Neuronal stem cell (in vitro differentiated cells): ENCODE data around the gene KIF26A.
A peak's percentile ranks its signal among the peaks of the same experiment; 100 is the strongest.

ENCODE experiments used
- DNase-seq: peaks from one replicate; pipeline ENCODE4 v3.0.0-alpha.2; 2013; ENCODE audit warnings: low spot score
- H2AFZ ChIP-seq: one replicate; pipeline ENCODE4 v1.6.1; 2013; ENCODE audit warnings: mild to moderate bottlenecking, low read length, inconsistent platforms
- H2AK5ac ChIP-seq: 2 replicates; pipeline ENCODE4 v1.6.1; 2013; ENCODE audit warnings: low read depth, mild to moderate bottlenecking, inconsistent platforms, low read length, moderate library complexity, mixed read lengths
- H2BK120ac ChIP-seq: 2 replicates; pipeline ENCODE4 v1.6.1; 2013; ENCODE audit warnings: low read depth, mild to moderate bottlenecking, inconsistent platforms, low read length, moderate library complexity, mixed read lengths
- H2BK12ac ChIP-seq: one replicate; pipeline ENCODE4 v1.6.1; 2013; ENCODE audit warnings: low read length, inconsistent platforms
- H2BK15ac ChIP-seq: 2 replicates; pipeline ENCODE4 v1.6.1; 2013; ENCODE audit warnings: mild to moderate bottlenecking, low read length, inconsistent platforms, mixed read lengths
- H2BK5ac ChIP-seq: one replicate; pipeline ENCODE4 v1.6.1; 2013; ENCODE audit warnings: inconsistent platforms, mild to moderate bottlenecking, low read length, moderate library complexity
- H3K14ac ChIP-seq: one replicate; pipeline ENCODE4 v1.6.1; 2013; ENCODE audit warnings: low read length, inconsistent platforms
- H3K18ac ChIP-seq: 2 replicates; pipeline ENCODE4 v1.6.1; 2013; ENCODE audit warnings: low read length, inconsistent platforms
- H3K23ac ChIP-seq: 2 replicates; pipeline ENCODE4 v1.6.1; 2013; ENCODE audit warnings: low read depth, mild to moderate bottlenecking, mixed read lengths, low read length, inconsistent platforms; ENCODE audit not compliant: poor library complexity
- H3K27ac ChIP-seq: replicated peaks from 3 replicates; pipeline ENCODE4 v1.5.1; 2013; ENCODE audit warnings: low read length, inconsistent platforms
- H3K27me3 ChIP-seq, 3 experiments: 2 replicates each; pipeline ENCODE4 v1.6.1; 2013; ENCODE audit warnings: low read length in 3 of 3, mild to moderate bottlenecking in 2 of 3, inconsistent platforms in 1 of 3, low read depth in 1 of 3, mixed read lengths in 1 of 3, moderate library complexity in 1 of 3; ENCODE audit not compliant: control insufficient read depth in 3 of 3, insufficient read depth in 3 of 3
- H3K36me3 ChIP-seq, 2 donors: replicated peaks in 1 of 2; 2 replicates each; pipeline ENCODE4 v1.6.1; 2013; ENCODE audit warnings: low read length in 2 of 2; ENCODE audit not compliant: control insufficient read depth in 2 of 2, insufficient read depth in 2 of 2
- H3K4ac ChIP-seq: 2 replicates; pipeline ENCODE4 v1.6.1; 2013; ENCODE audit warnings: inconsistent platforms, mild to moderate bottlenecking, low read length, moderate library complexity
- H3K4me1 ChIP-seq, 2 donors: 1 replicate in 1 of 2; 2 replicates in 1 of 2; pipeline ENCODE4 v1.6.1; 2013; ENCODE audit warnings: low read length in 2 of 2, low read depth in 1 of 2; ENCODE audit not compliant: control insufficient read depth in 2 of 2, insufficient read depth in 1 of 2
- H3K4me2 ChIP-seq: one replicate; pipeline ENCODE4 v1.6.1; 2013; ENCODE audit warnings: mild to moderate bottlenecking, low read length, inconsistent platforms; ENCODE audit not compliant: insufficient read depth, poor library complexity, severe bottlenecking
- H3K4me3 ChIP-seq, 2 donors: 2 replicates each; pipeline ENCODE4 v1.5.1; 2013; ENCODE audit warnings: low read length in 2 of 2, mild to moderate bottlenecking in 2 of 2, inconsistent platforms in 1 of 2, moderate library complexity in 1 of 2
- H3K79me1 ChIP-seq: one replicate; pipeline ENCODE4 v1.6.1; 2013; ENCODE audit warnings: low read depth, mild to moderate bottlenecking, inconsistent platforms, low read length, moderate library complexity
- H3K9ac ChIP-seq: one replicate; pipeline ENCODE4 v1.6.1; 2013; ENCODE audit warnings: mild to moderate bottlenecking, low read depth, low read length, inconsistent platforms; ENCODE audit not compliant: poor library complexity
- H3K9me3 ChIP-seq, 2 donors: replicated peaks in 1 of 2; 2 replicates each; pipeline versions ENCODE3 to v1.6.1; 2013; ENCODE audit warnings: low read length in 2 of 2, mild to moderate bottlenecking in 2 of 2, inconsistent platforms in 1 of 2, low read depth in 1 of 2, mixed read lengths in 1 of 2, moderate library complexity in 1 of 2; ENCODE audit not compliant: control insufficient read depth in 2 of 2, insufficient read depth in 1 of 2
- H4K8ac ChIP-seq: one replicate; pipeline ENCODE4 v1.6.1; 2013; ENCODE audit warnings: low read depth, mild to moderate bottlenecking, inconsistent platforms, low read length, moderate library complexity
- H4K91ac ChIP-seq: one replicate; pipeline ENCODE4 v1.6.1; 2013; ENCODE audit warnings: low read length, low read depth, mild to moderate bottlenecking, inconsistent platforms; ENCODE audit not compliant: poor library complexity
- WGBS, 2 donors: extraction: QIAGEN DNeasy Blood & Tissue Kit; methylation state at CpG; one replicate each; pipeline ENCODE4 v1.1.7; 2013; ENCODE audit warnings: missing lambda C conversion rate in 2 of 2, mixed read lengths in 1 of 2; ENCODE audit not compliant: insufficient read length in 2 of 2, insufficient replicate concordance in 1 of 2; ENCODE audit errors: extremely low coverage in 2 of 2; 5-methylcytosine and 5-hydroxymethylcytosine counted together

Gene KIF26A

GRCh38 chr14:104132981-104133380 is 5.4 kb upstream of the KIF26A start:
- WGBS, 2 donors = no CpG with 5 or more reads among the region's 7 CpGs

GRCh38 chr14:104133496-104133895 is 4.9 kb upstream of the KIF26A start:
- H3K9me3 ChIP-seq = peaks cover 3 to 4% of the 10 kb centered on the region in 2 donors
- H2BK120ac ChIP-seq = no peak overlapping the region
- peaks cover 2% of the 10 kb centered on the region for H3K79me1 ChIP-seq
- peak overlapping the region; percentile 9 for H3K23ac ChIP-seq
- DNase-seq = no peak
- H2AK5ac ChIP-seq = no peak overlapping the region
- H2BK15ac ChIP-seq = no peak overlapping the region
- no peak overlapping the region for H3K4me2 ChIP-seq
- H3K9ac ChIP-seq = no peak overlapping the region
- H3K36me3 ChIP-seq = no peaks in the 10 kb centered on the region
- no peak overlapping the region for H3K4me3 ChIP-seq
- no peak overlapping the region for H3K14ac ChIP-seq
- H2AFZ ChIP-seq = no peak overlapping the region
- WGBS, 2 donors = no CpG with 5 or more reads among the region's 9 CpGs
- H3K27ac ChIP-seq = no peak overlapping the region
- H2BK5ac ChIP-seq = no peak overlapping the region
- no peak overlapping the region for H4K8ac ChIP-seq
- H2BK12ac ChIP-seq = no peak overlapping the region
- H3K4me1 ChIP-seq = peaks cover 11 to 17% of the 10 kb centered on the region in 2 donors
- no peak overlapping the region for H4K91ac ChIP-seq
- no peak overlapping the region for H3K18ac ChIP-seq
- peaks cover 16 to 52% (median 22%) of the 10 kb centered on the region in 3 experiments for H3K27me3 ChIP-seq
- no peak overlapping the region for H3K4ac ChIP-seq

More at GRCh38 chr14:104132981-104133380, 5.4 kb upstream of the KIF26A start:
- H3K36me3 ChIP-seq = no peaks in the 10 kb centered on the region
- H4K91ac ChIP-seq = no peak overlapping the region
- H3K14ac ChIP-seq = no peak overlapping the region
- H3K9me3 ChIP-seq = peaks cover 3 to 4% of the 10 kb centered on the region in 2 donors
- H3K23ac ChIP-seq = no peak overlapping the region
- H3K4ac ChIP-seq = no peak overlapping the region
- H3K27ac ChIP-seq = no peak overlapping the region
- H3K4me1 ChIP-seq = peaks cover 11 to 17% of the 10 kb centered on the region in 2 donors
- no peak overlapping the region for H4K8ac ChIP-seq
- no peak overlapping the region for H2AFZ ChIP-seq
- no peak overlapping the region for H2AK5ac ChIP-seq
- H2BK12ac ChIP-seq = no peak overlapping the region
- H3K27me3 ChIP-seq = peaks cover 16 to 52% (median 22%) of the 10 kb centered on the region in 3 experiments
- no peak overlapping the region for H3K4me3 ChIP-seq
- no peak for DNase-seq
- H3K18ac ChIP-seq = no peak overlapping the region
- H3K79me1 ChIP-seq = peaks cover 2% of the 10 kb centered on the region
- no peak overlapping the region for H3K9ac ChIP-seq
- H2BK120ac ChIP-seq = no peak overlapping the region
- H2BK15ac ChIP-seq = no peak overlapping the region
- no peak overlapping the region for H2BK5ac ChIP-seq
- no peak overlapping the region for H3K4me2 ChIP-seq

GRCh38 chr14:104134061-104134965 is 4.1 kb upstream of the KIF26A start:
- Histone ChIP-seq H2AFZ (peak overlapping the region; percentile 12), H3K9ac (no peak overlapping the region), H3K14ac (no peak overlapping the region), H3K79me1 (peaks cover 7% of the 10 kb centered on the region), H3K4me1 (peaks cover 14 to 19% of the 10 kb centered on the region in 2 donors), H2AK5ac (peak overlapping the region; percentile 63), H3K27me3 (peaks cover 16 to 52% (median 22%) of the 10 kb centered on the region in 3 experiments), H2BK12ac (no peak overlapping the region), H3K4me2 (no peak overlapping the region), H3K4me3 (no peak overlapping the region), H3K27ac (no peak overlapping the region), H4K8ac (no peak overlapping the region), H3K36me3 (no peaks in the 10 kb centered on the region), H3K18ac (peak overlapping the region; percentile 67), H2BK15ac (no peak overlapping the region), H2BK5ac (no peak overlapping the region), H3K4ac (no peak overlapping the region), H3K9me3 (peaks cover 2 to 3% of the 10 kb centered on the region in 2 donors), H4K91ac (no peak overlapping the region), H2BK120ac (no peak overlapping the region), H3K23ac (peak overlapping the region; percentile 59)
- no CpG with 5 or more reads among the region's 31 CpGs for WGBS, 2 donors
- no peak for DNase-seq
